GM21825 (cell line): ENCODE measurements around the gene GABRE.
"Not testable (repeated sequence)": the region's sequence is repeated elsewhere in the genome, so short reads cannot be mapped to it uniquely, and the experiment has no call there.

Experiments used
- ATAC-seq: cut with Tn5 transposase; IDR thresholded peaks from one replicate; pipeline ENCODE4 v1.9.1; 2021; ENCODE audit warnings: mild to moderate bottlenecking, moderate library complexity; ENCODE audit not compliant: unreplicated experiment

GABRE gene

DNA sequence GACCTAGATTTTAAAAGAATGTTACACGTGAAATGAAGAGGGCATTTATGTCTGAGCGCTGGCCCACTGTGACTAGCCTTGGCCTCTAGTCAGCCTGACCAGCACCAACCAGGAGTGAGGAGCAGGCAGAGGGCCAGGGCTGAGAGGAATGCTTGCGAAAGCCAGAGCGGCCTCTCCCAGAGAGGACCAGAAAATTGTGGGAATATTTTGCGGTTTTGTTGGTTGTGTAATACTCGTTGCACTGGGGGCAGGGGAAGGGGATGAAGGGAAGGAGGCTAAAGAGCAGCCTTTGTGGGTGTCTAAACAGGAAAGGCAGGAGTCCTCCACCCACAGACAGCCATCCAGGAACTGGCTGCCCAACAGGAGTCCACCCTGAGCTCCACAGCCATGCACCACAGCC is 3.8 kb downstream of the GABRE start:
- ATAC-seq = no peak

- ATAC-seq = no peak
These were observed 4.4 kb downstream of the GABRE start for GRCh38 chrX:151970027-151970426.

DNA sequence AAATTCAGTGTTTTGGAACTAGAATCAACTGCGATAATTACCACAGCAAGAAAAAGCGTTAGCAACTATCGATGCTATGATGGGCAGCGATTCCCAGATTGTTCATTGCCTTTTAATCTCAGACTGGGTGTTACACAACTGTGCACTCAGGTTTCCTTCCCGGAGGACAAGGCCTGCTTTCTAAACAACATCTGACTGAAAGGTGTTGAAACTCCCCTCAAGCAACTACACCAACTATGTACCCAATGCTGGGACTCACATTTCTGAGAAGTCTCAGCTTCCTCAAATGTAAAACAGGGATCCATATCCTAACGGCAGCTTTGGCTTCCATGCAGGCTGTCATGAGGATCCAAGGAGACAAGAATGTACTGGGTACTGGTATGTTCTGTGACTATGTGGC is 8.2 kb downstream of the GABRE start:
- ATAC-seq = no peak

DNA sequence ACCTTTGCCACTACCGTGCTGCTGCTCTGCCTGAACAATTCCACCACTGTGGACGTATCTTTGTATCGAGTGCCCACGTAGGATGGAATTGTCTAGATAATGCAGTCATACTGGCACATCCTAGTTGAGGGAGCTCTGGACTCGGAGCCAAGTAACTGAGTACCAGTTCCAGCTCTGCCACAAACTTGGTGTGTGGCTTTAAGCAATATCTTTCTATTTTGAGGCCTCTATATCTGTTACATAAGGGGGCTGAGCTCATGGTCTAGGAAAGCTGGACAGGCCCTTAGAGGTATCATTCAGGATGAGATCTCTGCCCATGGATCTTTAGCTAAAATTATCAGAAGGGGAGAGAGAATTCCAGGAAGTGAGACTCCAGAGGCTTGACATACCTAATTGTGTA is 12.4 kb downstream of the GABRE start:
- no peak for ATAC-seq

DNA sequence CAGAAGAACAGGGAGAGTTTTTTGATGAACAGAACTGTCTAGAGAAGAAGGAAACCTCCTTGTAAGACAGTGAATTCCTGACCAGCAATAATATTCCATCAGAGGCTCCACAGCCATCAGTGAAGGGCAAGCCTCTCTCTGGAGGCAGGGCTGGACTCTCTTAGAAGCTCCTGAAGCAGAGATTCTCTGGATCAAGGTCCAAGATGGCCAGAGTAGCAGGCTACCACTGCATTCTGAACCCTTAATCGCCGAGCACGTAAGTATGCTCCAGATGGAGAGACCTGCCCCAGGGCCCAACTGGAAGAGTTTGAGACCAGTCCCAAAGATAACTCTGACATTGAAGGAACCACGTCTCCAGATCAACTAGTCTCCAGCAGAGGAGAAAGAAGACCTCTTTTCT is 16.4 kb downstream of the GABRE start:
- no peak for ATAC-seq

- no peak for ATAC-seq
These were observed 19.7 kb downstream of the GABRE start for GRCh38 chrX:151954730-151955129.

GRCh38 chrX:151938172-151938571 is 36.3 kb downstream of the GABRE start:
- ATAC-seq = no peak

- no peak for ATAC-seq
These were observed 39.1 kb downstream of the GABRE start for GRCh38 chrX:151935358-151935757.

GRCh38 chrX:151929126-151929525 is 45.4 kb downstream of the GABRE start:
- ATAC-seq = no peak

DNA sequence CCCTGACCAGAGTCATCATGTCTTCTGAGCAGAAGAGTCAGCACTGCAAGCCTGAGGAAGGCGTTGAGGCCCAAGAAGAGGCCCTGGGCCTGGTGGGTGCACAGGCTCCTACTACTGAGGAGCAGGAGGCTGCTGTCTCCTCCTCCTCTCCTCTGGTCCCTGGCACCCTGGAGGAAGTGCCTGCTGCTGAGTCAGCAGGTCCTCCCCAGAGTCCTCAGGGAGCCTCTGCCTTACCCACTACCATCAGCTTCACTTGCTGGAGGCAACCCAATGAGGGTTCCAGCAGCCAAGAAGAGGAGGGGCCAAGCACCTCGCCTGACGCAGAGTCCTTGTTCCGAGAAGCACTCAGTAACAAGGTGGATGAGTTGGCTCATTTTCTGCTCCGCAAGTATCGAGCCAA is 50.8 kb downstream of the GABRE start:
- ATAC-seq = no peak

GRCh38 chrX:151922692-151923091 is 51.8 kb downstream of the GABRE start:
- no peak for ATAC-seq

DNA sequence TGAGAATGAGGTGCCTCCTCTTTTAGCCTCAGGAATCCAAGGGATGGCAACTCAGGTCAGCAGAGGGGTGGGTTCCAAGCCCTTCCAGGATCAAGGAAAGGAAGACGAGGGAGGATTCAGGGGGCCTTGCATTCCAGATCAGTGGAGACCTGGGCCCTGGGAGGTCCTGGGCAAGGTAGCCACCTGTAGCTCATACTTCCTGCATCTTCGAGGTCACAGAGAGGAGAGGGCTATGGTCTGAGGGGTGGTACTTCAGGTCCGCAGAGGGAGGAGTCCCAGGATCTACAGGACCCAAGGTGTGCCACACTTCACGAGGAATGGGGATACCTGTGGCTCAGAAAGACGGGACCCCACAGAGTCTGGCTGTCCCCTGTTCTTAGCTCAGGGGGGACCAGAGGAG is 52.6 kb downstream of the GABRE start:
- ATAC-seq = no peak

DNA sequence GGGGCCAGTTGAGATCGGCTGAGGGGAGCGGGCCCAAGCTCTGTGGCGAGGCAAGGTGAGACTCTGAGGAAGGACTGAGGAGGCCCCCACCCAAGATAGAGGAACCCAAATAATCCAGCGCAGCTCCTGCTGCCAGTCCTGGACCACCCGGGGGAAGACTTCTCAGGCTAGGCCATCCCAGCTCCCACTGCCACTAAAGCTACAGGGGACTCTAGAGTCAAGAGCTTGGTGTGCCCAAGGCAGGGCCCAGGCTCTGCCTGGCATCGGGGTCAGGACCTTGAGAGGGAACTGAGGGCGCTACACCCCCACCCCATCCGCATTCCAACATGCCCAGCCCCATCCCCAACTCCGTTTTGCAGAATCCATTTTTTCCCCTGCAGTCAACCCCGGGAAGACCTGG is 53.2 kb downstream of the GABRE start:
- no peak for ATAC-seq

DNA sequence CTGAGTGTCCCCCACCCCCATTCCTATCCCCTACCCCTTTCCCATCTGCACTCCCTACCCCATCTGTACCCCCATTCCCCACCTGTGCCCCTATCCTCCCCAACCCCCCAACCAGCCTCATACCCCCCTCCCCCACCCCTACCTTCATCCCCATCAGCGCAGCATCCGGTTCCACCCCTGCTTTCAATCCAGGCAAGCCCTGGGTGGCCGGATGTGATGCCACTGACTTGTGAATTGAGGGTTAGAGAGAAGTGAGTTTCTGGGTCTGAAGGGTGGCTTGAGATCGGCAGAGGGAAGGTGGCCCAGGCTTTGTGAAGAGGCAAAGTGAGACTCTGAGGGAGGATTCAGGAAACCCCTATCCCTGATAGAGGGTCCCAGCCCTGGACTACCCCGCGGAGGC is 53.9 kb downstream of the GABRE start:
- no peak for ATAC-seq

GRCh38 chrX:151920101-151920500 is 54.4 kb downstream of the GABRE start:
- no peak for ATAC-seq

DNA sequence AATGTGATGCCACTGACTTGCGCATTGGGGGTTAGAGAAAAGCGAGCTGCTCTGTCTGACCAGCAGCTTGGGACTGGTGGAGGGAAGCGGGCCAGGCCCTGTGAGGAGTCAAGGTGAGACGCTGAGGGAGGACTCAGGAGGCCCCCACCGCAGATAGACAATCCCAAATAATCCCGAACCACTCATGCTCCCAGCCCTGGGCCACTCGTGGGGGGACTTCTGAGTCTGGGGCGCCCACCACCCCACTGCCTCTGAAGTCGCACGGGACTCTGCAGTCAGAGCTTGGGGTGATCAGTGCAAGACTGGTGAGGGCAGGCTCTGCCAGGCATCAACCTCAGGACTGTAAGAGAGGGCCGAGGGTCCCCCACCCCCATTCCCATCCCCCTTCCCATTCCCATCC is 54.9 kb downstream of the GABRE start:
- ATAC-seq = no peak

DNA sequence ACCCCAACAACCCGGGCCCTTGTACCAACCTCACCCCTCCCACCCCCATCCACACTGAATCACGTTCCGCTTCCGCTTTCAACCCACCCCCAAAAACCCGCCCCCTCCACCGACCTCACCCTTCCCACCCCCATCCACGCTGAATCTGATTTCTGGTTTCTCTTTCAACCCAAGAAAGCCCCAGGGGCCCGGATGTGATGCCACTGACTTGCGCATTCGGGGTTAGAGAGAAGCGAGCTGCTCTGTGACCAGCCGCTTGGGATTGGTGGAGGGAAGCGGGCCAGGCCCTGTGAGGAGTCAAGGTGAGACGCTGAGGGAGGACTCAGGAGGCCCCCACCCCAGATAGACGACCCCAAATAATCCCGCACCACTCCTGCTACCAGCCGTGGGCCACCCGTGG is 55.7 kb downstream of the GABRE start:
- not testable (repeated sequence) for ATAC-seq

DNA sequence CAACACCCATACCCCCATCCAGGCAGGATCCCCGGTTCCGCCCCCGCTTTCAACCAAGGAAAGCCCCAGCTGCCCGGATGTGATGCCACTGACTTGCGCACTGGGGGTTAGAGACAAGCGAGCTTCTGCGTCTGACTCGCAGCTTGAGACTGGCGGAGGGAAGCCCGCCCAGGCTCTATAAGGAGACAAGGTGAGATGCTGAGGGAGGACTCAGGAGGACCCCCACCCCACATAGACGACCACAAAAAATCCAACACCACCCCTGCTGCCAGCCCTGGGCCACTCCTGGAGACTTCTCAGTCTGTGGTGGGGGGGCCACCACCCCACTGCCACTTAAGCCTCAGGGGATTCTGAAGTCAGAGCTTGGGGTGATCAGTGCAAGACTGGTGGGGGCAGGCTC is 61.7 kb downstream of the GABRE start, which contains the start of gene MAGEA4:
TSS of gene MAGEA4 (plus strand) at position 110 of the 400 bp plus-strand sequence. CDS start 10,776 bp downstream, outside the sequence.
- no peak for ATAC-seq

DNA sequence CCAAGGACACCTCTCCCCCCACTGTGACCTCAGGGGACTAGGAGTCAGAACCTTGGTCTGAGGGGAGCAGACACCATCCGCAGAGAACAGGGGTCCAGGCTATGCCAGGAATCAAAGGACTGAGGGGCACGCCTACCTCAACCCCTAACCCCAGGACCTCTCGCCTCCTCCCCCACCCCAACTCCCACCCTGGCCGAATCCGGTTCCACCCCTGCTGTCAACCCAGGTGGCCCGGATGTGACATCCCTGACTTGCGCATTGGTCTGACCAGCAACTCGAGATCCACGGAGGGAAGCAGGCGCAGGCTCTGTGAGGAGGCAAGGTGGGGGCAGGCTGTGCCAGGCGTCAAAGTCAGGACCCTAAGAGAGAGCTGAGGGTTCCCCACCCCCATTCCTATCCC is 62.3 kb downstream of the GABRE start:
- ATAC-seq = no peak

DNA sequence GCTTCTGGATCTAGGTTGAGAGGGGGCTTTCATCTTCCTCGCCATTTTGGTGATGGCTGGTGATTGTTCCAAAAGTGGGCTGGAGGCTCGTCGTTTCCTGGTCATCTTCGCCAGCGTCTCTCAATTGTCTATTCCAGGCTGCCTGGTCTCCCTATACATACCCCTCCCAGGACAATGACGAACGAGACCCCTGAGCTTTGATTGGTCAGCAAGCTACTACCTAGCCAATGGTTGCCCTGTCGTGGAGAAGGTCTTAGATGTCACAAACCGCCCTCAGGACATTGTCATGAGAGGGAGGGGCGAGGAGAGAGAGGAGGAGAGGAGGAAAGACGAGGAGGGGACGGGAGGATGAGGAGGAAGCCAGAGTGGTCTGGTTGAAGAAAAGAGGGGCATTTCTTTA is 69.5 kb downstream of the GABRE start:
- no peak for ATAC-seq
